HL-60 (cell line): ENCODE measurements around the gene SYVN1.

ENCODE experiments used
- DNase-seq, 2 experiments: peaks; one replicate each; pipeline ENCODE4 v3.0.0-alpha.2; 2010 to 2020; ENCODE audit warnings: low read depth in 1 of 2, low spot score in 1 of 2
- H3K27ac ChIP-seq: fragments of 250-450 bp; sonication (Bioruptor Pico); replicated peaks from 2 replicates; pipeline ENCODE4 v1.5.1; 2020; ENCODE audit warnings: mild to moderate bottlenecking, moderate library complexity
- H3K27me3 ChIP-seq: fragments of 250-450 bp; sonication (Bioruptor Pico); 2 replicates; pipeline ENCODE4 v1.5.1; 2021; ENCODE audit warnings: mild to moderate bottlenecking, moderate library complexity; ENCODE audit not compliant: insufficient read depth, poor library complexity, severe bottlenecking
- H3K4me3 ChIP-seq: replicated peaks from 2 replicates; pipeline ENCODE4 v1.5.1; 2011; ENCODE audit warnings: mild to moderate bottlenecking, control low read depth, low read length; ENCODE audit not compliant: insufficient read depth
- CTCF ChIP-seq: IDR thresholded peaks from one replicate; pipeline ENCODE4 v1.5.1; 2011; ENCODE audit warnings: low read length, control low read depth, inconsistent platforms; ENCODE audit not compliant: insufficient read depth
- GABPA ChIP-seq: IDR thresholded peaks from 2 replicates; pipeline ENCODE4 v1.6.1; 2012; ENCODE audit warnings: low read depth
- POLR2AphosphoS5 ChIP-seq: IDR thresholded peaks from 2 replicates; pipeline ENCODE4 v1.6.1; 2012; ENCODE audit warnings: low read depth
- REST ChIP-seq: IDR thresholded peaks from 2 replicates; pipeline ENCODE4 v1.6.1; 2012; ENCODE audit warnings: low read depth; ENCODE audit not compliant: insufficient replicate concordance
- SPI1 ChIP-seq: IDR thresholded peaks from 2 replicates; pipeline ENCODE4 v1.6.1; 2012; ENCODE audit warnings: low read depth, mild to moderate bottlenecking, borderline replicate concordance

SYVN1 gene

GRCh38 chr11:65109231-65110198, 24.8 kb downstream of the SYVN1 start:
- DNase-seq = no peak
- H3K27me3 ChIP-seq = no peaks in the 10 kb centered on the region
- TF ChIP-seq GABPA (no peak), CTCF (no peak), SPI1 (no peak)
- H3K27ac ChIP-seq = no peak overlapping the region
- no peak overlapping the region for H3K4me3 ChIP-seq

GRCh38 chr11:65108469-65109123, 25.7 kb downstream of the SYVN1 start:
- no peak for TF ChIP-seq POLR2AphosphoS5
- TF ChIP-seq CTCF = no peak
- no peak for TF ChIP-seq SPI1
- no peak for TF ChIP-seq REST
- no peak for TF ChIP-seq GABPA
- H3K27ac ChIP-seq = no peak overlapping the region
- H3K27me3 ChIP-seq = no peaks in the 10 kb centered on the region
- H3K4me3 ChIP-seq = no peak overlapping the region
- DNase-seq = no peak

- Histone ChIP-seq H3K27me3 (no peaks in the 10 kb centered on the region), H3K27ac (no peak overlapping the region), H3K4me3 (no peak overlapping the region)
- DNase-seq = no peak
- TF ChIP-seq POLR2AphosphoS5 = no peak
- no peak for TF ChIP-seq REST
- no peak for TF ChIP-seq CTCF
- TF ChIP-seq SPI1 = no peak
- TF ChIP-seq GABPA = no peak
These were observed 26.4 kb downstream of the SYVN1 start for GRCh38 chr11:65107751-65108468.
